ENCODE measurements around the gene IFNGR1. TPM values are rescaled to one million over a fixed set of nuclear protein-coding genes. Genes with fewer than 3 reads are reported as not detected.
"Not testable (repeated sequence)": the region's sequence is repeated elsewhere in the genome, so short reads cannot be mapped to it uniquely, and the experiment has no call there.

The IFNGR1 gene
- total and polyA plus RNA-seq, 2 experiments from 2014 or later = 22.8 to 23.2 TPM

DNA sequence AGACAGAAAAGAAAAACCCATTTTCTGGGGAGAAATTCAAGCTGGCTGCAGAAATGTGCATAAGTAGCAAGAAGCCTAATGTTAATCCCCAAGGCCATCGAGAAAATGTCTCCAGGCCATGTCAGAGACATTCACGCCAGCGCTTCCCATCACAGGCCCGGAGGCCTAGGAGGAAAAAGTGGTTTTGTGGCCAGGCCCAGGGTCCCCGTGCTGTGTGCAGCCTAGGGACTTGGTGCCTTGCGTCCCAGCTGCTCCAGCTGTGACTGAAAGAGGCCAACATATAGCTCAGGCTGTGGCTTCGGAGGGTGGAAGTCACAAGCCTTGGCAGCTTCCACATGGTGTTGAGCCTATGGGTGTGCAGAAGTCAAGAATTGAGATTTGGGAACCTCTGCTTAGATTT is 10.9 kb downstream of the IFNGR1 start:
- H3K4me1 ChIP-seq (ENCODE audit: insufficient read depth) = no peaks in the 10 kb centered on the region
- Mint-ChIP-seq H3K27ac (no peak overlapping the region), H3K27me3 (ENCODE audit: insufficient read depth, low read depth, poor library complexity) (no peaks in the 10 kb centered on the region), H3K4me1 (peaks cover 2% of the 10 kb centered on the region; the same call in 1 of the 3 replicates), H3K9me3 (peaks cover 57% of the 10 kb centered on the region), H3K36me3 (ENCODE audit: low read depth) (peaks cover 86% of the 10 kb centered on the region), H3K4me3 (no peak overlapping the region)
- H3K27ac ChIP-seq (ENCODE audit: low read depth) = no peak overlapping the region
- H3K36me3 ChIP-seq (ENCODE audit: insufficient read depth) = peaks cover 24% of the 10 kb centered on the region; the same call in 1 of the 2 replicates
- H3K27me3 ChIP-seq (ENCODE audit: insufficient read depth) = no peaks in the 10 kb centered on the region
- H3K4me2 ChIP-seq = no peak overlapping the region
- H3F3A ChIP-seq (replicated peaks; ENCODE audit: low read depth) = no peaks in the 10 kb centered on the region
- TF ChIP-seq EZH2phosphoT487 (IDR thresholded peaks at IDR 0.05; ENCODE audit: unreplicated experiment) (no peak), CREB1 (CRISPR knock-in tag; IDR thresholded peaks at IDR 0.05; ENCODE audit: low read depth) (no peak), EZH2 (IDR thresholded peaks at IDR 0.05; ENCODE audit: low read depth, unreplicated experiment) (no peak), ZNF114 (CRISPR knock-in tag; IDR thresholded peaks at IDR 0.05) (no peak), STAT1 (IDR thresholded peaks at IDR 0.05; ENCODE audit: unreplicated experiment) (no peak), JUNB (IDR thresholded peaks at IDR 0.05; ENCODE audit: unreplicated experiment) (no peak), POLR2AphosphoS5 (IDR thresholded peaks at IDR 0.05; ENCODE audit: low read depth) (no peak)
- TF ChIP-seq, protein P1, sequence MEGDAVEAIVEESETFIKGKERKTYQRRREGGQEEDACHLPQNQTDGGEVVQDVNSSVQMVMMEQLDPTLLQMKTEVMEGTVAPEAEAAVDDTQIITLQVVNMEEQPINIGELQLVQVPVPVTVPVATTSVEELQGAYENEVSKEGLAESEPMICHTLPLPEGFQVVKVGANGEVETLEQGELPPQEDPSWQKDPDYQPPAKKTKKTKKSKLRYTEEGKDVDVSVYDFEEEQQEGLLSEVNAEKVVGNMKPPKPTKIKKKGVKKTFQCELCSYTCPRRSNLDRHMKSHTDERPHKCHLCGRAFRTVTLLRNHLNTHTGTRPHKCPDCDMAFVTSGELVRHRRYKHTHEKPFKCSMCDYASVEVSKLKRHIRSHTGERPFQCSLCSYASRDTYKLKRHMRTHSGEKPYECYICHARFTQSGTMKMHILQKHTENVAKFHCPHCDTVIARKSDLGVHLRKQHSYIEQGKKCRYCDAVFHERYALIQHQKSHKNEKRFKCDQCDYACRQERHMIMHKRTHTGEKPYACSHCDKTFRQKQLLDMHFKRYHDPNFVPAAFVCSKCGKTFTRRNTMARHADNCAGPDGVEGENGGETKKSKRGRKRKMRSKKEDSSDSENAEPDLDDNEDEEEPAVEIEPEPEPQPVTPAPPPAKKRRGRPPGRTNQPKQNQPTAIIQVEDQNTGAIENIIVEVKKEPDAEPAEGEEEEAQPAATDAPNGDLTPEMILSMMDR (conservative IDR thresholded peaks at IDR 0.05; ENCODE audit: low read depth in 2 of 2) = no peak
- TF ChIP-seq, protein P2, sequence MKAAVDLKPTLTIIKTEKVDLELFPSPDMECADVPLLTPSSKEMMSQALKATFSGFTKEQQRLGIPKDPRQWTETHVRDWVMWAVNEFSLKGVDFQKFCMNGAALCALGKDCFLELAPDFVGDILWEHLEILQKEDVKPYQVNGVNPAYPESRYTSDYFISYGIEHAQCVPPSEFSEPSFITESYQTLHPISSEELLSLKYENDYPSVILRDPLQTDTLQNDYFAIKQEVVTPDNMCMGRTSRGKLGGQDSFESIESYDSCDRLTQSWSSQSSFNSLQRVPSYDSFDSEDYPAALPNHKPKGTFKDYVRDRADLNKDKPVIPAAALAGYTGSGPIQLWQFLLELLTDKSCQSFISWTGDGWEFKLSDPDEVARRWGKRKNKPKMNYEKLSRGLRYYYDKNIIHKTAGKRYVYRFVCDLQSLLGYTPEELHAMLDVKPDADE (IDR thresholded peaks at IDR 0.05) = no peak
- TF ChIP-seq, protein P3, sequence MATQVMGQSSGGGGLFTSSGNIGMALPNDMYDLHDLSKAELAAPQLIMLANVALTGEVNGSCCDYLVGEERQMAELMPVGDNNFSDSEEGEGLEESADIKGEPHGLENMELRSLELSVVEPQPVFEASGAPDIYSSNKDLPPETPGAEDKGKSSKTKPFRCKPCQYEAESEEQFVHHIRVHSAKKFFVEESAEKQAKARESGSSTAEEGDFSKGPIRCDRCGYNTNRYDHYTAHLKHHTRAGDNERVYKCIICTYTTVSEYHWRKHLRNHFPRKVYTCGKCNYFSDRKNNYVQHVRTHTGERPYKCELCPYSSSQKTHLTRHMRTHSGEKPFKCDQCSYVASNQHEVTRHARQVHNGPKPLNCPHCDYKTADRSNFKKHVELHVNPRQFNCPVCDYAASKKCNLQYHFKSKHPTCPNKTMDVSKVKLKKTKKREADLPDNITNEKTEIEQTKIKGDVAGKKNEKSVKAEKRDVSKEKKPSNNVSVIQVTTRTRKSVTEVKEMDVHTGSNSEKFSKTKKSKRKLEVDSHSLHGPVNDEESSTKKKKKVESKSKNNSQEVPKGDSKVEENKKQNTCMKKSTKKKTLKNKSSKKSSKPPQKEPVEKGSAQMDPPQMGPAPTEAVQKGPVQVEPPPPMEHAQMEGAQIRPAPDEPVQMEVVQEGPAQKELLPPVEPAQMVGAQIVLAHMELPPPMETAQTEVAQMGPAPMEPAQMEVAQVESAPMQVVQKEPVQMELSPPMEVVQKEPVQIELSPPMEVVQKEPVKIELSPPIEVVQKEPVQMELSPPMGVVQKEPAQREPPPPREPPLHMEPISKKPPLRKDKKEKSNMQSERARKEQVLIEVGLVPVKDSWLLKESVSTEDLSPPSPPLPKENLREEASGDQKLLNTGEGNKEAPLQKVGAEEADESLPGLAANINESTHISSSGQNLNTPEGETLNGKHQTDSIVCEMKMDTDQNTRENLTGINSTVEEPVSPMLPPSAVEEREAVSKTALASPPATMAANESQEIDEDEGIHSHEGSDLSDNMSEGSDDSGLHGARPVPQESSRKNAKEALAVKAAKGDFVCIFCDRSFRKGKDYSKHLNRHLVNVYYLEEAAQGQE (IDR thresholded peaks at IDR 0.05; ENCODE audit: unreplicated experiment) = no peak
- no peak for ATAC-seq
- no peak overlapping the region for H3K4me3 ChIP-seq
- peaks cover 59% of the 10 kb centered on the region for H3K79me2 ChIP-seq (replicated peaks; ENCODE audit: insufficient read depth)
- no peaks in the 10 kb centered on the region for H3K9me2 ChIP-seq (ENCODE audit: insufficient read depth)
- no peak overlapping the region for H2AFZ ChIP-seq
- no peak for DNase-seq (ENCODE audit: low spot score)
- H4K20me1 ChIP-seq (replicated peaks; ENCODE audit: insufficient read depth) = no peaks in the 10 kb centered on the region

DNA sequence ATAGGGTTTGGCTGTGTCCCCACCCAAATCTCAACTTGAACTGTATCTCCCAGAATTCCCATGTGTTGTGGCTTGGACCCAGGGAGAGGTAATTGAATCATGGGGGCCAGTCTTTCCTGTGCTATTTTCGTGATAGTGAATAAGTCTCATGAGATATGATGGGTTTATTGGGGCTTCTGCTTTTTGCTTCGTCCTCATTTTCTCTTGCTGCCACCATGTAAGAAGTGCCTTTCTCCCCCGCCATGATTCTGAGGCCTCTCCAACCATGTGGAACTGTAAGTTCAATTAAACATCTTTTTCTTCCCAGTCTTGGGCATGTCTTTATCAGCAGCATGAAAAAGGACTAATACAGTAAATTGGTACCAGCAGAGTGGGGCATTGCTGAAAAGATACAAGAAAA is 11.7 kb downstream of the IFNGR1 start:
- not testable (repeated sequence) for H4K20me1 ChIP-seq (replicated peaks; ENCODE audit: insufficient read depth); H3K4me1 ChIP-seq (ENCODE audit: insufficient read depth); H3F3A ChIP-seq (replicated peaks; ENCODE audit: low read depth); ATAC-seq; H3K9me2 ChIP-seq (ENCODE audit: insufficient read depth); H2AFZ ChIP-seq; H3K27ac Mint-ChIP-seq; H3K27me3 ChIP-seq (ENCODE audit: insufficient read depth); H3K27ac ChIP-seq (ENCODE audit: low read depth); DNase-seq (ENCODE audit: low spot score); H3K4me2 ChIP-seq; H3K4me1 Mint-ChIP-seq; H3K27me3 Mint-ChIP-seq (ENCODE audit: insufficient read depth, low read depth, poor library complexity); H3K4me3 Mint-ChIP-seq; H3K4me3 ChIP-seq
- Histone ChIP-seq H3K36me3 (ENCODE audit: insufficient read depth) (peaks cover 24% of the 10 kb centered on the region; the same call in 1 of the 2 replicates), H3K79me2 (replicated peaks; ENCODE audit: insufficient read depth) (peaks cover 51% of the 10 kb centered on the region)
- peaks cover 55% of the 10 kb centered on the region for H3K9me3 Mint-ChIP-seq
- peaks cover 90% of the 10 kb centered on the region for H3K36me3 Mint-ChIP-seq (ENCODE audit: low read depth)
